GM13976 (cell line): Measurements from ENCODE around the gene SLC4A2.
"Not testable (repeated sequence)": the region's sequence is repeated elsewhere in the genome, so short reads cannot be mapped to it uniquely, and the experiment has no call there.

Experiments used
- DNase-seq: peaks from one replicate; pipeline ENCODE4 v3.0.0; 2012; ENCODE audit warnings: low spot score
- in situ Hi-C: fragments of 300-500 bp; cut with MboI; formaldehyde crosslinking; loops from one replicate; pipeline ENCODE4 v1.12.0; 2022; ENCODE audit warnings: low sequenced_read_pairs, mixed read lengths, inconsistent platforms; ENCODE audit not compliant: unreplicated experiment
- TF ChIP-seq, protein P1 (sequence below): IDR thresholded peaks from 2 replicates; pipeline ENCODE4 v1.5.1; 2012; ENCODE audit warnings: borderline replicate concordance, mild to moderate bottlenecking; ENCODE audit not compliant: insufficient read depth; ENCODE audit errors: extremely low read depth, missing control alignments, control extremely low read depth

The SLC4A2 gene, protein sequence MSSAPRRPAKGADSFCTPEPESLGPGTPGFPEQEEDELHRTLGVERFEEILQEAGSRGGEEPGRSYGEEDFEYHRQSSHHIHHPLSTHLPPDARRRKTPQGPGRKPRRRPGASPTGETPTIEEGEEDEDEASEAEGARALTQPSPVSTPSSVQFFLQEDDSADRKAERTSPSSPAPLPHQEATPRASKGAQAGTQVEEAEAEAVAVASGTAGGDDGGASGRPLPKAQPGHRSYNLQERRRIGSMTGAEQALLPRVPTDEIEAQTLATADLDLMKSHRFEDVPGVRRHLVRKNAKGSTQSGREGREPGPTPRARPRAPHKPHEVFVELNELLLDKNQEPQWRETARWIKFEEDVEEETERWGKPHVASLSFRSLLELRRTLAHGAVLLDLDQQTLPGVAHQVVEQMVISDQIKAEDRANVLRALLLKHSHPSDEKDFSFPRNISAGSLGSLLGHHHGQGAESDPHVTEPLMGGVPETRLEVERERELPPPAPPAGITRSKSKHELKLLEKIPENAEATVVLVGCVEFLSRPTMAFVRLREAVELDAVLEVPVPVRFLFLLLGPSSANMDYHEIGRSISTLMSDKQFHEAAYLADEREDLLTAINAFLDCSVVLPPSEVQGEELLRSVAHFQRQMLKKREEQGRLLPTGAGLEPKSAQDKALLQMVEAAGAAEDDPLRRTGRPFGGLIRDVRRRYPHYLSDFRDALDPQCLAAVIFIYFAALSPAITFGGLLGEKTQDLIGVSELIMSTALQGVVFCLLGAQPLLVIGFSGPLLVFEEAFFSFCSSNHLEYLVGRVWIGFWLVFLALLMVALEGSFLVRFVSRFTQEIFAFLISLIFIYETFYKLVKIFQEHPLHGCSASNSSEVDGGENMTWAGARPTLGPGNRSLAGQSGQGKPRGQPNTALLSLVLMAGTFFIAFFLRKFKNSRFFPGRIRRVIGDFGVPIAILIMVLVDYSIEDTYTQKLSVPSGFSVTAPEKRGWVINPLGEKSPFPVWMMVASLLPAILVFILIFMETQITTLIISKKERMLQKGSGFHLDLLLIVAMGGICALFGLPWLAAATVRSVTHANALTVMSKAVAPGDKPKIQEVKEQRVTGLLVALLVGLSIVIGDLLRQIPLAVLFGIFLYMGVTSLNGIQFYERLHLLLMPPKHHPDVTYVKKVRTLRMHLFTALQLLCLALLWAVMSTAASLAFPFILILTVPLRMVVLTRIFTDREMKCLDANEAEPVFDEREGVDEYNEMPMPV

DNA sequence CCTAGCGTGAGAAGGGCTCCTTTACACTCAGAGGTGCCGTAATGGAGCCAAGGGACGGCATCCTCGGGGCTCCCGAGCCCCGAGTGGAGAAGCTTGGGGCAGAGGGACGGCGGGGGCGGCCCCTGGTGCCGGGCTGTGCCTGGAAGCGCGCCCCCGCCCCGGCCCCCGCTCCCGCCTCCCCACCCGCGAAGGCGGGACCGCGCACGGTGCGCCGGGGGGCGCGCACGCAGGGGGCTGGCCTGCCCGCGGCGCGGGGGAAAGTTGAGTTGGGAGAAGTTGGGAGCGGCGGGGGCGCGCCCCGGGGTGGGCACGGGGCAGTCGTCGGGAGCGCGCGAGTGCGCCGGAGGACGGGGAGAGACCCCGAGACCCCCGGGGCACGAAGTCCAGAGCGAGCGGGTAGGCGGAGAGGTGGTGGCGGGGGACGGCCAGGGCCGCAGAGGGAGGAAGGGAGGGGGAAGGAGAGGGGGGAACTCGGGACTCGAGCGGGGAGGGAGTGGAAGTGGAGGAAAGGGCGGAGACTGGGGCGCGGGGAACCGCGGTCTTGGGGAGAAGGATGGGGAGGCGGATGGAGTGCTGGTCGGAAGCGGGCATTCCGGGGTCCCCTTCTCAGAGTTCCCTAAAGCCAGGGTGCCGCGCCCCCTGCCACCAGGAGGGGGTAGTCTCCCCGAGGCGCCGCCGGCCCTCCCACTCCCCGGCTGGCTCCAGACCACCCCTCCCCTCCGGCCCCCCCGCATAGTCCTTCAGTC, at the start of gene SLC4A2:
TSS of gene SLC4A2 (plus strand) at position 223 of the 746 bp plus-strand sequence. CDS start 2,399 bp downstream, outside the sequence.
- peak; percentile 92 for DNase-seq
- TF ChIP-seq, protein P1, sequence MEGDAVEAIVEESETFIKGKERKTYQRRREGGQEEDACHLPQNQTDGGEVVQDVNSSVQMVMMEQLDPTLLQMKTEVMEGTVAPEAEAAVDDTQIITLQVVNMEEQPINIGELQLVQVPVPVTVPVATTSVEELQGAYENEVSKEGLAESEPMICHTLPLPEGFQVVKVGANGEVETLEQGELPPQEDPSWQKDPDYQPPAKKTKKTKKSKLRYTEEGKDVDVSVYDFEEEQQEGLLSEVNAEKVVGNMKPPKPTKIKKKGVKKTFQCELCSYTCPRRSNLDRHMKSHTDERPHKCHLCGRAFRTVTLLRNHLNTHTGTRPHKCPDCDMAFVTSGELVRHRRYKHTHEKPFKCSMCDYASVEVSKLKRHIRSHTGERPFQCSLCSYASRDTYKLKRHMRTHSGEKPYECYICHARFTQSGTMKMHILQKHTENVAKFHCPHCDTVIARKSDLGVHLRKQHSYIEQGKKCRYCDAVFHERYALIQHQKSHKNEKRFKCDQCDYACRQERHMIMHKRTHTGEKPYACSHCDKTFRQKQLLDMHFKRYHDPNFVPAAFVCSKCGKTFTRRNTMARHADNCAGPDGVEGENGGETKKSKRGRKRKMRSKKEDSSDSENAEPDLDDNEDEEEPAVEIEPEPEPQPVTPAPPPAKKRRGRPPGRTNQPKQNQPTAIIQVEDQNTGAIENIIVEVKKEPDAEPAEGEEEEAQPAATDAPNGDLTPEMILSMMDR = peak; percentile 28
- in situ Hi-C loops = no loop called here

DNA sequence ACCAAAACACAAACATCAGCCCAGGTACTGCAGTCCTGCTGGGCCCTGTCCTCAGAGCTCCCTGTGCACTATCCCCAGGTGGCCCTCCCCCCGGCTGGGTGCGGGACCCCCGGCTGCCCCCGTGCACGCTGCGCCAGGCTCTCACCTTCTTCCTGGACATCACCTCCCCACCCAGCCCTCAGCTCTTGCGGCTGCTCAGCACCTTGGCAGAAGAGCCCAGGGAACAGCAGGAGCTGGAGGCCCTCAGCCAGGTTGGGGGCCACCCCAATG, 49.4 kb upstream of the SLC4A2 start:
- TF ChIP-seq, protein P1 = no peak
- in situ Hi-C loops = no loop called here
- DNase-seq = no peak

DNA sequence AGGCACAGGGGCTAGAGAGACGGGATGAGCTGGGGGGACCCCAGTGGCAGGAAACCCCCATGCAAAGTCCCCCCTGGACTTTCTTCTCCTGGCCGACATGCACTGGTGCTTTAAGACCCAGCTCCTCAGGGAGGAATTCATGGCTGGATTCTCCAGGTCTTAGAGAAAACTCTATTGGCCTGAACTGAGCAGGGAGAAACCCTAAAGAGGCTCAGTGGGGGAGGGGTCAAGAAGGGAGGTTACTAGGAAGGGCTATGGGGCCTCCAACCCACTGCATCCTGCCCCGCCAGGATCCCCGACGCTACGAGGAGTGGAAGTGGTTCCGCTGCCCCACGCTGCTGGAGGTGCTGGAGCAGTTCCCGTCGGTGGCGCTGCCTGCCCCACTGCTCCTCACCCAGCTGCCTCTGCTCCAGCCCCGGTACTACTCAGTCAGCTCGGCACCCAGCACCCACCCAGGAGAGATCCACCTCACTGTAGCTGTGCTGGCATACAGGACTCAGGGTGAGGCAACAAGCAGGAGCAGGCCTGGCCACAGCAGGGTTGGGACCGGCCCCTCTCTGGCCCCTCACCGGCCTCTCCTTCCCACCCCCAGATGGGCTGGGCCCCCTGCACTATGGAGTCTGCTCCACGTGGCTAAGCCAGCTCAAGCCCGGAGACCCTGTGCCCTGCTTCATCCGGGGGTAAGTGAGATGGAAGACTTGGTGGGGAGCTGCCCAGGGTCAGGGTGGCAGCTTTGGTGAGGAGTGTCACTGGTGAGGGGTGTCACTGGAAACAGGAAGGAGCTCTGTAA, 48.9 kb upstream of the SLC4A2 start:
- DNase-seq = no peak
- TF ChIP-seq, protein P1 = no peak
- in situ Hi-C loops = no loop called here

DNA sequence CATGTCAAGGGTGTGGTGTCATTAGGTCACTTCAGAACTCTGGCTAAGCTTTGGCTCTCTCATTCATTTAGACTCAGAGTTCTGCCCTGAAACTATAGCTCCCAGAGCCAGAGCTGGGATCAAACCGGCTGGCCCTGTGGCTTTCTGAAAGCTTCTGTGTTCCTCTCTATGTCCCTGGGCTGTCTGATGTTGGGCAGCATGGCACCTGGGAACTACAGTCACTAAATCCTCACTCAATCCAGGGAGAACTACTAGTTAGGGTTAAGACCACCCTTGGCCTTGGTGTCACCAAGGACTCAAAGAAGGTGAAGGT, 48.3 kb upstream of the SLC4A2 start:
- TF ChIP-seq, protein P1 = no peak
- DNase-seq = no peak
- in situ Hi-C loops = no loop called here

DNA sequence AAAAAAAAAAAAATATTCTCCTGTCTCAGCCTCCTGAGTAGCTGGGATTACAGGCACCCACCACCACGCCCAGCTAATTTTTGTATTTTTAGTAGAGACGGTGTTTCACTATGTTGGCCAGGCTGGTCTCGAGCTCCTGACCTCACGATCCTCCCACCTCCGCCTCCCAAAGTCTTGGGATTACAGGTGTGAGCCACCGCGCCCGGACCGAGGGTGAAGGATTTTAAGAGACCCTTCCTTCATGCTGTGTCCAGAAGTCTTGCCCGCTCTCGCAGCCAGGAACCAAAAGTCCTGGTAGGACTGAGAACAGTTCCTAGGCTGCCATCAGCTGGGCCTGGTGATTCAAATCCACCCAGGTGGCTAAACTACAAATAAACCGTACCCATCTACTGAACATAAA, 47.8 kb upstream of the SLC4A2 start:
- in situ Hi-C loops, DNase-seq: not testable (repeated sequence)

DNA sequence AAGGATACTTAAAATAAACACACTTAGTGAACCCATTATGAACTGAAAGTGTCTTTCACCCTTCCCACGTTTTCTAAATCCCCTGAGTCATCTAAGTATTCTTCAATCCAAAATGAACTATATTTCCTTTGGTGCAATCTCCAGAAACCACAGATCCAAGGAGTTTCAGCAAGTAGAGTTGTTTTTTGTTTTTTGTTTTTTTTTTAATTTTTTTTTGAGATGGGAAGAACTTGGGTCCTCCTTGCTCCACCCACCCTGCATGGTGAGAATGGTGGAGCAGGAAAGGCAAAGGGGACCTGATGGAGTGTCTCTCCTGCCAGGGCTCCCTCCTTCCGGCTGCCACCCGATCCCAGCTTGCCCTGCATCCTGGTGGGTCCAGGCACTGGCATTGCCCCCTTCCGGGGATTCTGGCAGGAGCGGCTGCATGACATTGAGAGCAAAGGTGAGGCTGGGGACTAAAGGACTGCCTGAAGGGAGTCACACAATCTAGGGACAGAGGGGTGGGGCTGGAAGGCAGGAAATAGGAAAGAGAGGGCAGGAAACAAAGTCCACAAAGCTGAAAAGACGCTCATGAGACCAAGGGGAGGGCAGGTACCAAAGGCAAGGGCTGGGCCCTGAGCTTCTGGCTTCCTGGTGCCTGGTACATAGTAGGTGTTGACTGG, 47.2 kb upstream of the SLC4A2 start:
- no peak for DNase-seq
- TF ChIP-seq, protein P1 = no peak
- in situ Hi-C loops = no loop called here
